ENCODE results near the gene PNPLA1.

PNPLA1 gene

GRCh38 chr6:36267731-36268477 is 2.0 kb upstream of the PNPLA1 start:
- H3K9me3 ChIP-seq (ENCODE audit: control insufficient read depth, insufficient read depth, low read length) = no peaks in the 10 kb centered on the region; the same call in none of the 2 replicates
- no peaks in the 10 kb centered on the region for H3K36me3 ChIP-seq (ENCODE audit: insufficient read depth, low read length)
- peaks cover 5% of the 10 kb centered on the region; the same call in 1 of the 2 replicates for H3K4me1 ChIP-seq (ENCODE audit: insufficient read depth, low read length)
- no peak overlapping the region for H3K9ac ChIP-seq (ENCODE audit: low read depth, low read length)

- Histone ChIP-seq H3K9ac (ENCODE audit: low read depth, low read length) (no peak overlapping the region), H3K4me1 (ENCODE audit: insufficient read depth, low read length) (peaks cover 2% of the 10 kb centered on the region; the same call in 1 of the 2 replicates), H3K9me3 (ENCODE audit: control insufficient read depth, insufficient read depth, low read length) (no peaks in the 10 kb centered on the region; the same call in none of the 2 replicates), H3K36me3 (ENCODE audit: insufficient read depth, low read length) (no peaks in the 10 kb centered on the region)
These were observed 1.2 kb upstream of the PNPLA1 start for GRCh38 chr6:36268478-36269275.

- H3K4me1 ChIP-seq (ENCODE audit: insufficient read depth, low read length) = no peaks in the 10 kb centered on the region; the same call in 1 of the 2 replicates
- no peaks in the 10 kb centered on the region for H3K36me3 ChIP-seq (ENCODE audit: insufficient read depth, low read length)
- H3K9me3 ChIP-seq (ENCODE audit: control insufficient read depth, insufficient read depth, low read length) = no peaks in the 10 kb centered on the region
- H3K9ac ChIP-seq (ENCODE audit: low read depth, low read length) = no peak overlapping the region
These were observed 2.4 kb downstream of the PNPLA1 start for GRCh38 chr6:36272234-36272633.

- Histone ChIP-seq H3K36me3 (ENCODE audit: insufficient read depth, low read length) (no peaks in the 10 kb centered on the region), H3K4me1 (ENCODE audit: insufficient read depth, low read length) (no peaks in the 10 kb centered on the region; the same call in 1 of the 2 replicates), H3K9ac (ENCODE audit: low read depth, low read length) (no peak overlapping the region), H3K9me3 (ENCODE audit: control insufficient read depth, insufficient read depth, low read length) (no peaks in the 10 kb centered on the region)
These were observed 3.2 kb downstream of the PNPLA1 start for GRCh38 chr6:36273067-36273466.

GRCh38 chr6:36273802-36274514 is 4.1 kb downstream of the PNPLA1 start:
- Histone ChIP-seq H3K9ac (ENCODE audit: low read depth, low read length) (no peak overlapping the region), H3K36me3 (ENCODE audit: insufficient read depth, low read length) (no peaks in the 10 kb centered on the region), H3K9me3 (ENCODE audit: control insufficient read depth, insufficient read depth, low read length) (no peaks in the 10 kb centered on the region), H3K4me1 (ENCODE audit: insufficient read depth, low read length) (no peaks in the 10 kb centered on the region; the same call in 1 of the 2 replicates)

- H3K9ac ChIP-seq (ENCODE audit: low read depth, low read length) = no peak overlapping the region
- no peaks in the 10 kb centered on the region for H3K4me1 ChIP-seq (ENCODE audit: insufficient read depth, low read length)
- no peaks in the 10 kb centered on the region for H3K9me3 ChIP-seq (ENCODE audit: control insufficient read depth, insufficient read depth, low read length)
- no peaks in the 10 kb centered on the region for H3K36me3 ChIP-seq (ENCODE audit: insufficient read depth, low read length)
These were observed 7.0 kb downstream of the PNPLA1 start for GRCh38 chr6:36276581-36277536.

- H3K9ac ChIP-seq (ENCODE audit: low read depth, low read length) = no peak overlapping the region
- no peaks in the 10 kb centered on the region for H3K9me3 ChIP-seq (ENCODE audit: control insufficient read depth, insufficient read depth, low read length)
- H3K4me1 ChIP-seq (ENCODE audit: insufficient read depth, low read length) = no peaks in the 10 kb centered on the region
- no peaks in the 10 kb centered on the region for H3K36me3 ChIP-seq (ENCODE audit: insufficient read depth, low read length)
These were observed 8.1 kb downstream of the PNPLA1 start for GRCh38 chr6:36277946-36278470.

- Histone ChIP-seq H3K4me1 (ENCODE audit: insufficient read depth, low read length) (no peaks in the 10 kb centered on the region), H3K9ac (ENCODE audit: low read depth, low read length) (no peak overlapping the region), H3K36me3 (ENCODE audit: insufficient read depth, low read length) (no peaks in the 10 kb centered on the region), H3K9me3 (ENCODE audit: control insufficient read depth, insufficient read depth, low read length) (no peaks in the 10 kb centered on the region)
These were observed 10.6 kb downstream of the PNPLA1 start for GRCh38 chr6:36280467-36280866.

GRCh38 chr6:36280983-36281382 is 11.1 kb downstream of the PNPLA1 start:
- no peaks in the 10 kb centered on the region for H3K9me3 ChIP-seq (ENCODE audit: control insufficient read depth, insufficient read depth, low read length)
- H3K9ac ChIP-seq (ENCODE audit: low read depth, low read length) = no peak overlapping the region
- H3K4me1 ChIP-seq (ENCODE audit: insufficient read depth, low read length) = no peaks in the 10 kb centered on the region
- no peaks in the 10 kb centered on the region for H3K36me3 ChIP-seq (ENCODE audit: insufficient read depth, low read length)

- H3K9me3 ChIP-seq (ENCODE audit: control insufficient read depth, insufficient read depth, low read length) = no peaks in the 10 kb centered on the region
- no peak overlapping the region for H3K9ac ChIP-seq (ENCODE audit: low read depth, low read length)
- H3K36me3 ChIP-seq (ENCODE audit: insufficient read depth, low read length) = no peaks in the 10 kb centered on the region
- H3K4me1 ChIP-seq (ENCODE audit: insufficient read depth, low read length) = no peaks in the 10 kb centered on the region
These were observed 13.7 kb downstream of the PNPLA1 start for GRCh38 chr6:36283608-36284007.

- Histone ChIP-seq H3K9me3 (ENCODE audit: control insufficient read depth, insufficient read depth, low read length) (no peaks in the 10 kb centered on the region), H3K36me3 (ENCODE audit: insufficient read depth, low read length) (no peaks in the 10 kb centered on the region), H3K9ac (ENCODE audit: low read depth, low read length) (no peak overlapping the region), H3K4me1 (ENCODE audit: insufficient read depth, low read length) (no peaks in the 10 kb centered on the region)
These were observed 14.5 kb downstream of the PNPLA1 start for GRCh38 chr6:36284359-36284758.

GRCh38 chr6:36285187-36285671 is 15.4 kb downstream of the PNPLA1 start:
- Histone ChIP-seq H3K9ac (ENCODE audit: low read depth, low read length) (no peak overlapping the region), H3K36me3 (ENCODE audit: insufficient read depth, low read length) (no peaks in the 10 kb centered on the region), H3K4me1 (ENCODE audit: insufficient read depth, low read length) (no peaks in the 10 kb centered on the region), H3K9me3 (ENCODE audit: control insufficient read depth, insufficient read depth, low read length) (no peaks in the 10 kb centered on the region)

- H3K9ac ChIP-seq (ENCODE audit: low read depth, low read length) = no peak overlapping the region
- no peaks in the 10 kb centered on the region for H3K4me1 ChIP-seq (ENCODE audit: insufficient read depth, low read length)
- no peaks in the 10 kb centered on the region for H3K9me3 ChIP-seq (ENCODE audit: control insufficient read depth, insufficient read depth, low read length)
- H3K36me3 ChIP-seq (ENCODE audit: insufficient read depth, low read length) = no peaks in the 10 kb centered on the region
These were observed 15.9 kb downstream of the PNPLA1 start for GRCh38 chr6:36285797-36286196.

Data from ES-I3 (cell line).